ENCODE measurements around the gene CNNM3. TPM values are rescaled to one million over a fixed set of nuclear protein-coding genes. Genes with fewer than 3 reads are reported as not detected.

The CNNM3 gene
- polyA plus RNA-seq, 1 experiment = 9.8 TPM

DNA sequence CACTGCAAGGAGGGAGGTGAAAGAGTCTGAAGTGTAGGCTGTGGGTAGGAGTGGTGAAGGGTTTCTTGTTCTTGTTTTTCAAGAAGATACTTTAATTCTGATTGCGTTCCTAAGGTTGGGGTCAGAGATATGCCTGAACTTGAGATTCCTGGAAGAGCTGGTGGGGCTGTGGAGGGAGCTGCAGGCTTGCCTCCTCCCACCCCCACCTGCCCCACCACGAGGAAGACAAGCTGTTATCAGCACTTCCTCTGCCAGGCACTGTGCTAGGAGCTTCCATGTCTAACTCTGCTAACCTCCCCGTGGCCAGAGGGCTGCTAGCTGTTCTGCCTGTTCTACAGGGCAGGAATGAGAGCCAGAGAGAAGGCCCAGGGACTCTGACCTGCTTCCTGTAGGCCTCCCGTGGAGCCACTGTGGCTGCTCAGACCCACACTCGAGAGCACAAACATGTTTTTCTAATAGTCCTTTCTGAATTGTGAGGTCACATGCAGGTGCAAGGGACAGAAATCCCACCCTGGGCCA is 14.0 kb downstream of the CNNM3 start:
- ChIA-PET POLR2A (no interaction called here), CTCF (no interaction called here)
- no peak for DNase-seq (ENCODE audit: low read depth)
- Histone ChIP-seq H3K4me3 (ENCODE audit: low read depth, low read length) (no peak overlapping the region), H3K27me3 (ENCODE audit: control insufficient read depth, insufficient read depth, low read length) (no peaks in the 10 kb centered on the region), H3K36me3 (ENCODE audit: control insufficient read depth, insufficient read depth, low read length) (peaks cover 21% of the 10 kb centered on the region)
- TF ChIP-seq, protein P1, sequence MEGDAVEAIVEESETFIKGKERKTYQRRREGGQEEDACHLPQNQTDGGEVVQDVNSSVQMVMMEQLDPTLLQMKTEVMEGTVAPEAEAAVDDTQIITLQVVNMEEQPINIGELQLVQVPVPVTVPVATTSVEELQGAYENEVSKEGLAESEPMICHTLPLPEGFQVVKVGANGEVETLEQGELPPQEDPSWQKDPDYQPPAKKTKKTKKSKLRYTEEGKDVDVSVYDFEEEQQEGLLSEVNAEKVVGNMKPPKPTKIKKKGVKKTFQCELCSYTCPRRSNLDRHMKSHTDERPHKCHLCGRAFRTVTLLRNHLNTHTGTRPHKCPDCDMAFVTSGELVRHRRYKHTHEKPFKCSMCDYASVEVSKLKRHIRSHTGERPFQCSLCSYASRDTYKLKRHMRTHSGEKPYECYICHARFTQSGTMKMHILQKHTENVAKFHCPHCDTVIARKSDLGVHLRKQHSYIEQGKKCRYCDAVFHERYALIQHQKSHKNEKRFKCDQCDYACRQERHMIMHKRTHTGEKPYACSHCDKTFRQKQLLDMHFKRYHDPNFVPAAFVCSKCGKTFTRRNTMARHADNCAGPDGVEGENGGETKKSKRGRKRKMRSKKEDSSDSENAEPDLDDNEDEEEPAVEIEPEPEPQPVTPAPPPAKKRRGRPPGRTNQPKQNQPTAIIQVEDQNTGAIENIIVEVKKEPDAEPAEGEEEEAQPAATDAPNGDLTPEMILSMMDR (IDR thresholded peaks at IDR 0.05; ENCODE audit: insufficient read depth, low read depth, low read length) = no peak

DNA sequence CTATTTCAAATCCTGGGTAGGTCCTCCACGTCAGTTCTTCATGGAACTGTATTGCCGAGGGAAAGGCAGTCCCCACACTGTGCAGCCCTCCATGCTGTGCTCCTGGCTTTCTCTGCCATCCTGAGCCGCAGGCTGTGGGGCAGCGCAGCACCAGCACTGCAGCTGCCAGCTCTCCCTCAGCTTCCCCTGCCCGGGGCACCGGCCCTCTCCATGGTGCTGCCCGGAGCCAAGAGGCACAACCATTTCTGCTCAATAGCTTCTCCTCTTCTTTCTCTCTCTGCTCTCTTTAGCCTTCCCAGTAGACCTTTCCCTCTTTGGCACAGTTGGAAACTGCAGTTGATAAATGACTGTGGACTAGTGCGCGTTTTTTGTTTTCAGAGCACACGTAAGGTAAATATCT is 15.6 kb downstream of the CNNM3 start:
- ChIA-PET CTCF (interaction anchor here (1.0 to 1.2 kb wide), 3 partner anchors 8 to 119 kb away, joined by 4 read pairs; partner anchors contain the start of gene CNNM3), POLR2A (no interaction called here)

DNA sequence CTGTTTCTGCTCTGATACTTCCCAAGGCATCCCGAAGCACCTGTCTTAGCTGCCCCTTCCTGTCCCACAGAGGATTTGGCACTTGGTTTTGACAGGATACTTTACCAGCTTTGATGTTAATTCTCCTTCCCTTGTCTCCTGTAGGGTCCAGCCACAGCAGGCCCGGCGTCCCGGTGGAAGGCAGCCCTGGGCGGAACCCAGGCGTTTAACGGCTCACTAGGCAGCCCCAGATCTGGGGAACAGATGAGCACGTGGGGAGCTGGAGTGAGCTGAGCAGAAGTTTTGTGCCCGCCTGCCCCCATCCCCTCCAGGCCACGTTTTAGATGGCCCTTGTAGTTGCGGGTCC is 16.3 kb downstream of the CNNM3 start:
- POLR2A ChIA-PET = no interaction called here

More for the DNA sequence above, 15.6 kb downstream of the CNNM3 start:
- TF ChIP-seq, protein P1 (IDR thresholded peaks at IDR 0.05; ENCODE audit: insufficient read depth, low read depth, low read length) = no peak
- Histone ChIP-seq H3K36me3 (ENCODE audit: control insufficient read depth, insufficient read depth, low read length) (peaks cover 21% of the 10 kb centered on the region), H3K4me3 (ENCODE audit: low read depth, low read length) (no peak overlapping the region), H3K27me3 (ENCODE audit: control insufficient read depth, insufficient read depth, low read length) (no peaks in the 10 kb centered on the region)
- DNase-seq (ENCODE audit: low read depth) = no peak

DNA sequence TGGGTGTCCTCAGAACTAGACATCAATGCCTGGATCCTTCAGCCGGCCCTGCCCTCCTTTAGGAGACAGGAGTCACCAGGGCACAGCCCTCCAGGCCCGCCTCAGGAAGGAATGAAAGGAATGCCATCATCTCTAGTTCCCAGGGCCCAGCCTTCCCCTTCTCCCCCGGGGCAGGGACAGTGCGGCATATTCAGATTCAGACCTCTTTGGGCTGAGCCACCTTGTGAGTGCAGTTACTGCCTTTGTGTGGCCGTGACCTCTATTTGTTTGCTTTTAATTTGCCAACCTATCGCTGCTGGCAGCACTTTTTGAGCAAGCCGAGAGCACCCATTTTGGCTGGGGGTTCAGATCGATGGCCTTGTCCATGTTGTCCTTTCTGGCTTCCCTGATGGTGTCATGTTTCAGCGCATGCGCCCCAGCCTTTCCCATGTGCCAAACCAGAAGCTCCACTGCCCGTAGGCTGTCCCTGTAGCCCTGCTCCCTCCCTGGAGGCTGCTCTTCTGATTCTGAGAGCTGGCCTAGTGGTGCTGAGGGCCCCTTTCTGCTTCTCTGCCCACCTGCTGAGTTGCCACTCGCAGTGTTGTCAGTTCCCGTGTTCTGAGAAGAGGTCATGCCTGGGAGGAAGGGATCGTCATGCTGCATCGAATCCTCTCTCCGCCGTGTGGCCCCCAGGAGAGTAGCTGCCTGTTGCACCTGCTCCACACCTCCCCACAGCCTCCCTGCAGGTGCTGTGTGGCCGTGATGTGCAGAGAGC is 16.9 kb downstream of the CNNM3 start:
- TF ChIP-seq, protein P1 (IDR thresholded peaks at IDR 0.05; ENCODE audit: insufficient read depth, low read depth, low read length) = no peak
- Histone ChIP-seq H3K36me3 (ENCODE audit: control insufficient read depth, insufficient read depth, low read length) (peaks cover 17% of the 10 kb centered on the region), H3K4me3 (ENCODE audit: low read depth, low read length) (no peak overlapping the region), H3K27me3 (ENCODE audit: control insufficient read depth, insufficient read depth, low read length) (no peaks in the 10 kb centered on the region)
- ChIA-PET CTCF (interaction anchor here (0.6 to 2.4 kb wide), 6 partner anchors 9 to 130 kb away, joined by 3 to 12 read pairs (median 4); partner anchors contain the start of genes ANKRD23 and ANKRD39), POLR2A (no interaction called here)
- DNase-seq (ENCODE audit: low read depth) = no peak

More for the DNA sequence above, 16.3 kb downstream of the CNNM3 start:
- Histone ChIP-seq H3K27me3 (ENCODE audit: control insufficient read depth, insufficient read depth, low read length) (no peaks in the 10 kb centered on the region), H3K36me3 (ENCODE audit: control insufficient read depth, insufficient read depth, low read length) (peaks cover 17% of the 10 kb centered on the region), H3K4me3 (ENCODE audit: low read depth, low read length) (no peak overlapping the region)
- CTCF ChIA-PET = interaction anchor here (1.0 to 1.2 kb wide), 2 partner anchors 9 to 19 kb away, joined by 3 to 4 read pairs; no protein-coding TSS in a partner anchor
- TF ChIP-seq, protein P1 (IDR thresholded peaks at IDR 0.05; ENCODE audit: insufficient read depth, low read depth, low read length) = no peak
- DNase-seq (ENCODE audit: low read depth) = no peak

DNA sequence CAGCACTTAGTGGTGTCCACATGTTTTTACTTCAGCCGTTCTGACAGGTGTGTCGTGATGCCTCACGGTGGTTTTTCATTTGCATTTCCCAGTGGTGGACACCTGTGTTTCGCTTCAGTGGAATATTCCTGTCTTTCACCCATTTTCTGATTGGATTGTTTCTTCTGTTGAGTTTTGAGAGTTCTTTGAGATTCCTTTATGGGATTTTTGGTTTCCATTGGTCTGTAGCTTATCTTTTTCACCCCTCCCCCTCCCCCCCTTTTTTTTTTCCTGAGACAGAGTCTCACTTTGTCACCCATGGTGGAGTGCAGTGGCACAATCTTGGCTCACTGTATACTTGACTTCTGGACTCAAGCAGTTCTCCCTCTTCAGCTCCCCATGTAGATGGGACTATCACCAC is 19.8 kb downstream of the CNNM3 start:
- TF ChIP-seq, protein P1 (IDR thresholded peaks at IDR 0.05; ENCODE audit: insufficient read depth, low read depth, low read length) = no peak
- ChIA-PET CTCF (interaction anchor here (0.7 to 1.5 kb wide), 2 partner anchors 32 to 115 kb away, joined by 3 to 6 read pairs; no protein-coding TSS in a partner anchor), POLR2A (no interaction called here)
- no peaks in the 10 kb centered on the region for H3K27me3 ChIP-seq (ENCODE audit: control insufficient read depth, insufficient read depth, low read length)
- DNase-seq (ENCODE audit: low read depth) = no peak
- peaks cover 2% of the 10 kb centered on the region; the same call in 1 of the 2 replicates for H3K36me3 ChIP-seq (ENCODE audit: control insufficient read depth, insufficient read depth, low read length)
- no peak overlapping the region for H3K4me3 ChIP-seq (ENCODE audit: low read depth, low read length)

All from BJ (cell line).